Breast epithelium (tissue), 4 donors: ENCODE measurements around the gene EEF1AKMT3. TPM values are rescaled to one million over a fixed set of nuclear protein-coding genes. Genes with fewer than 3 reads are reported as not detected.

Experiments
- DNase-seq, 2 donors: peaks; one replicate each; pipeline ENCODE4 v3.0.0-alpha.2; 2019; ENCODE audit warnings: low spot score in 2 of 2
- H3K27ac ChIP-seq, 2 donors: fragments of 200-600 bp; sonication (generic) in 1 of 2; one replicate each; pipeline ENCODE4 v1.5.1; 2016 to 2019; ENCODE audit warnings: mild to moderate bottlenecking in 1 of 2
- H3K27me3 ChIP-seq, 2 donors: fragments of 200-600 bp; sonication (generic) in 1 of 2; one replicate each; pipeline versions ENCODE4 v1.5.1 to v1.6.0; 2017 to 2019; ENCODE audit warnings: control low read depth in 1 of 2, mild to moderate bottlenecking in 1 of 2
- H3K36me3 ChIP-seq: fragments of 200-600 bp; one replicate; pipeline ENCODE4 v1.5.1; 2019
- H3K4me1 ChIP-seq, 2 donors: fragments of 200-600 bp; sonication (generic); one replicate each; pipeline ENCODE4 v1.5.1; 2016 to 2019; ENCODE audit warnings: control low read depth in 1 of 2
- H3K4me3 ChIP-seq, 3 donors: fragments of 200-600 bp; sonication (generic); 1 replicate in 2 of 3; 2 replicates in 1 of 3; pipeline ENCODE4 v1.5.1; 2016 to 2019; ENCODE audit warnings: mild to moderate bottlenecking in 3 of 3, moderate library complexity in 2 of 3
- H3K9me3 ChIP-seq, 2 donors: fragments of 200-600 bp; sonication (generic) in 1 of 2; one replicate each; pipeline ENCODE4 v1.5.1; 2016 to 2019; ENCODE audit warnings: control low read depth in 1 of 2
- CTCF ChIP-seq, 3 donors: fragments of 450-650 bp; IDR thresholded peaks; one replicate each; pipeline ENCODE4 v1.5.1; 2016 to 2017; ENCODE audit warnings: antibody characterized with exemption in 3 of 3, mild to moderate bottlenecking in 3 of 3, moderate library complexity in 3 of 3
- POLR2A ChIP-seq: fragments of 450-650 bp; IDR thresholded peaks from one replicate; pipeline ENCODE4 v1.6.1; 2016; ENCODE audit warnings: antibody characterized with exemption, mild to moderate bottlenecking, moderate library complexity
- POLR2AphosphoS5 ChIP-seq, 3 donors: sonication (generic); formaldehyde crosslinking; IDR thresholded peaks; one replicate each; pipeline ENCODE4 v1.6.1; 2017; ENCODE audit warnings: antibody characterized with exemption in 3 of 3
- intact Hi-C: fragments of 100-400 bp; cut with DNase I; formaldehyde crosslinking; loops from one replicate; pipeline ENCODE4 v1.15.1; 2023; ENCODE audit warnings: low total_unique reads
- total RNA-seq, 3 donors: library from RNA; depleted of rRNA; stranded (reverse); fragments of >200 nt; gene quantifications; one replicate each; pipeline ENCODE4 v1.1.0, GENCODE V29; 2016

Gene EEF1AKMT3
- total RNA-seq, 3 donors from 2014 or later = 15.7 to 18.1 (median 16.5) TPM

- H3K4me1 ChIP-seq = peaks cover 0 to 6% of the 10 kb centered on the region in 2 donors
- no peak for DNase-seq
- no peak overlapping the region for H3K27ac ChIP-seq
- H3K9me3 ChIP-seq = no peaks in the 10 kb centered on the region
- H3K36me3 ChIP-seq = no peaks in the 10 kb centered on the region
- no peak for TF ChIP-seq POLR2A
- H3K4me3 ChIP-seq = no peak overlapping the region
- peaks cover 0 to 5% of the 10 kb centered on the region in 2 donors for H3K27me3 ChIP-seq
- intact Hi-C loops = no loop called here
These were observed 13.7 kb upstream of the EEF1AKMT3 start for GRCh38 chr12:57758552-57759359.

- intact Hi-C loops = no loop called here
- TF ChIP-seq POLR2AphosphoS5 (IDR thresholded peaks at IDR 0.05) (no peak), POLR2A (no peak), CTCF (IDR thresholded peaks at IDR 0.05) (peak in 2 of 3 donors; percentile 28 to 43)
- H3K4me1 ChIP-seq = peaks cover 0 to 6% of the 10 kb centered on the region in 2 donors
- DNase-seq = no peak
- H3K36me3 ChIP-seq = no peaks in the 10 kb centered on the region
- H3K27me3 ChIP-seq = peaks cover 0 to 9% of the 10 kb centered on the region in 2 donors
- no peak overlapping the region for H3K4me3 ChIP-seq
- no peaks in the 10 kb centered on the region for H3K9me3 ChIP-seq
- no peak overlapping the region for H3K27ac ChIP-seq
These were observed 12.9 kb upstream of the EEF1AKMT3 start for GRCh38 chr12:57759360-57759980.

GRCh38 chr12:57760347-57760982 is 11.9 kb upstream of the EEF1AKMT3 start:
- Histone ChIP-seq H3K27me3 (peaks cover 0 to 18% of the 10 kb centered on the region in 2 donors), H3K36me3 (no peaks in the 10 kb centered on the region), H3K4me3 (no peak overlapping the region), H3K4me1 (peaks cover 0 to 6% of the 10 kb centered on the region in 2 donors), H3K9me3 (no peaks in the 10 kb centered on the region), H3K27ac (no peak overlapping the region)
- no peak for TF ChIP-seq POLR2AphosphoS5 (IDR thresholded peaks at IDR 0.05)
- no peak for TF ChIP-seq CTCF (IDR thresholded peaks at IDR 0.05)
- no peak for TF ChIP-seq POLR2A
- no peak for DNase-seq
- intact Hi-C loops = no loop called here

GRCh38 chr12:57761391-57761998 is 10.9 kb upstream of the EEF1AKMT3 start:
- intact Hi-C loops = no loop called here
- H3K4me3 ChIP-seq = no peak overlapping the region
- no peak for TF ChIP-seq POLR2A
- TF ChIP-seq POLR2AphosphoS5 (IDR thresholded peaks at IDR 0.05) = no peak
- TF ChIP-seq CTCF (IDR thresholded peaks at IDR 0.05) = no peak
- H3K36me3 ChIP-seq = no peaks in the 10 kb centered on the region
- no peaks in the 10 kb centered on the region for H3K9me3 ChIP-seq
- no peak for DNase-seq
- peaks cover 0 to 25% of the 10 kb centered on the region in 2 donors for H3K27me3 ChIP-seq
- peaks cover 0 to 4% of the 10 kb centered on the region in 2 donors for H3K4me1 ChIP-seq
- H3K27ac ChIP-seq = no peak overlapping the region

GRCh38 chr12:57762463-57762862 is 10.0 kb upstream of the EEF1AKMT3 start:
- Histone ChIP-seq H3K27me3 (peaks cover 0 to 25% of the 10 kb centered on the region in 2 donors), H3K9me3 (no peaks in the 10 kb centered on the region), H3K36me3 (no peaks in the 10 kb centered on the region), H3K4me3 (no peak overlapping the region), H3K27ac (no peak overlapping the region), H3K4me1 (peaks cover 0 to 8% of the 10 kb centered on the region in 2 donors)
- no peak for DNase-seq
- intact Hi-C loops = no loop called here
- TF ChIP-seq CTCF (IDR thresholded peaks at IDR 0.05) (no peak), POLR2AphosphoS5 (IDR thresholded peaks at IDR 0.05) (no peak), POLR2A (no peak)
